Left renal cortex interstitium (tissue), 4 donors: ENCODE data around the gene UBE3C. TPM values are rescaled to one million over a fixed set of nuclear protein-coding genes. Genes with fewer than 3 reads are reported as not detected.
"Not testable (repeated sequence)": the region's sequence is repeated elsewhere in the genome, so short reads cannot be mapped to it uniquely, and the experiment has no call there.

Experiments
- DNase-seq, 4 donors: peaks; one replicate each; pipeline ENCODE4 v3.0.0-alpha.2; 2013; ENCODE audit warnings: low read depth in 4 of 4, low spot score in 2 of 4, missing footprints in 1 of 4
- polyA plus RNA-seq, 4 donors: library from polyadenylated mRNA; unstranded; fragments of 120-200 nt; gene quantifications; one replicate each; pipeline ENCODE4 v1.2.1, GENCODE V29; 2013; ENCODE audit not compliant: insufficient read length in 4 of 4

The UBE3C gene
- polyA plus RNA-seq, 4 donors: 36.2 to 45.0 (median 44.2) TPM

GRCh38 chr7:157269341-157270059 lies 130.8 kb downstream of the UBE3C start:
- no peak for DNase-seq

DNA sequence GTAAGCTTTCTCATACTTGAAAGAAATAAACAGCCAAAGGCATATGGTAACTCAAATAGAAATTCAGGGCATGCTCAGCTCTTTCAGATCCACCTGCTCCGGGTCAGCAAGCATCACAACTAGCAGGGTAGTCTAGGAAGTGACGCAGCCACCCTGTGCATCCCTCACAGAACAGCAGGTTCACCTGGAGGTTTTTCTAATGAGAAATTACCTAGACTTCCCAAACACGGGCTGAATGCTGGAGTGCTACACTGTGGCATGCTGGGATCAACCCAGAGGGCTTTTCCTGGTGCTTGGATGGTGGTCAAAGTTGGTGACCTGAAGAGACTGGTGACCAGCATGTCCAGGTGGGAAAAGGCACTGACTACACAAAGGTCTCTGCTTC lies 131.3 kb downstream of the UBE3C start:
- no peak for DNase-seq

DNA sequence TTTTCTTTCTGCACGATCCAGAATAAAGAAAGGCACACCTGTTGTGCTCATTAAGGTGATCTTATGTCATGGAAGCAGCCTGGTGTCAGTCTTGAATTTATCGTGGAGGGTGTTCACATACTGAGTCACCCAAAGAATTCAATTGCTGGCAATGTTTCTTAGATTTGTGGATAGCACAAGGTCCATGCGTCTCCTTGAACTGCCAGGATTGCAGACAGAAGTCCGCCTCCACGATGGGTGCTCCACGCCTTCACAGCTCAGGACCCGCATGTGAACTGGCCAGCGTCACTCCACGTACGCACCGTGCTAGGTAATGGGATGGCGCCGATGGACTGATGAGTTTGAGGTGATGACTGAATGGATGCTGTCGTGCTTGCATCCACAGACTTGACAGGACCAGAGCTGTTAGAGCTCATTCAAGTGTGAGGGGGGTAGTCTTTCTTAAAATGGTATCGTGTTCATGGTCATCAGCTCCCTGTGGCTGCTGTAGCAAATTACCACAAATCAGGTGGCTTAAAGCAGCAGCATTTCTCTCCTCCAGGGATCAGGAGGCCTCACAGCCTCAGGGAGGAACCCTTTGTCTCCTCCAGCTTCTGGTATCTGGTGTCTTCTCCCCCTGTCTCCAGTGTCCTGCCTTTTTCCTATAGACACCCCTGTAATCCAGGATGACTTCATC lies 132.7 kb downstream of the UBE3C start:
- DNase-seq: no peak

GRCh38 chr7:157271991-157272324 lies 133.2 kb downstream of the UBE3C start:
- DNase-seq: no peak

- DNase-seq: no peak
These were observed 133.9 kb downstream of the UBE3C start for GRCh38 chr7:157272351-157273207.

GRCh38 chr7:157273208-157274093 lies 134.7 kb downstream of the UBE3C start:
- DNase-seq: no peak

DNA sequence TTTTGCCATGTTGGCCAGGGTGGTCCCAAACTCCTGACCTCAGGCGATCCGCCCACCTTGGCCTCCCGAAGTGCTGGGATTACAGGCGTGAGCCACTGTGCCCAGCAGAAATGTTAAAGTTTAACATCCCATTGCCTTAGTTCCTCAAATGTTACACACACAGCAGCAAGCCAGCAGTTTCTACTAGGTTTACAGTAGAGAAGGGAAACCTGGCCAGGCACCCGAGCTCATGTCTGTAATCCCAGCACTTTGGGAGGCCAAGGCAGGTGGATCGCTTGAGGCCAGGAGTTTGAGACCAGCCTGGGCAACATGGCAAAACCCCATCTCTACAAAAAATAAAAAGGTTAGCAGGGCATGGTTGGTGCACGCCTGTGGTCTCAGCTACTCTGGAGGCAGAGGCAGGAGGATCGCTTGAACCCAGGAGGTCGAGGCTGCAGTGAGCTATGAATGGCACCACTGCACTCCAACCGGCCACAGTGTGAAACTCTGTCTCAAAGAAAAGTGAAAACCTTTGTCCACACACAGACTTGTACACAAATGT lies 135.4 kb downstream of the UBE3C start:
- DNase-seq: not testable (repeated sequence)

DNA sequence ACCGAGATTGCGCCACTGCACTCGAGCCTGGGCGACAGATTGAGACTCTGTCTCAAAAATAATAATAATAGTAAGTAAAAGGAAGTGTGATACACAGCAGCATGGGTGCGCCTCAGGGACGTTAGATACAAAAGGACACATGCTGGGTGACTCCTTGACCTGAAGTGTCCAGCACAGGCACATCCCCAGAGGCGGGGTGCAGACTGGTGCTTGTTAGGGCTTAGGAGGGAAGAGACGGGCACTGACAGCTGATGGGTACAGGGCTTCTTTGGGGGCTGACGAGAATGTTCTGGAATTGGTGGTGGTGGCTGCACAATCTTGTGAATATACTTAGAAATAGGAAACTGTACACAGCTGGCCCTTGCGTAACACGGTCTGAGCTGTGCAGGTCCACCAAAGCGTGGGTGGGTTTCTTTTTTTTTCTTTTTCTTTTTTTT lies 136.3 kb downstream of the UBE3C start:
- no peak for DNase-seq

- DNase-seq: no peak
These were observed 137.4 kb downstream of the UBE3C start for GRCh38 chr7:157276091-157276561.

- no peak for DNase-seq
These were observed 138.2 kb downstream of the UBE3C start for GRCh38 chr7:157276731-157277562.

GRCh38 chr7:157277568-157277967 lies 138.8 kb downstream of the UBE3C start:
- DNase-seq: not testable (repeated sequence)

- DNase-seq: no peak
These were observed 139.6 kb downstream of the UBE3C start for GRCh38 chr7:157278167-157278790.

GRCh38 chr7:157278791-157279724 lies 140.3 kb downstream of the UBE3C start:
- no peak for DNase-seq

DNA sequence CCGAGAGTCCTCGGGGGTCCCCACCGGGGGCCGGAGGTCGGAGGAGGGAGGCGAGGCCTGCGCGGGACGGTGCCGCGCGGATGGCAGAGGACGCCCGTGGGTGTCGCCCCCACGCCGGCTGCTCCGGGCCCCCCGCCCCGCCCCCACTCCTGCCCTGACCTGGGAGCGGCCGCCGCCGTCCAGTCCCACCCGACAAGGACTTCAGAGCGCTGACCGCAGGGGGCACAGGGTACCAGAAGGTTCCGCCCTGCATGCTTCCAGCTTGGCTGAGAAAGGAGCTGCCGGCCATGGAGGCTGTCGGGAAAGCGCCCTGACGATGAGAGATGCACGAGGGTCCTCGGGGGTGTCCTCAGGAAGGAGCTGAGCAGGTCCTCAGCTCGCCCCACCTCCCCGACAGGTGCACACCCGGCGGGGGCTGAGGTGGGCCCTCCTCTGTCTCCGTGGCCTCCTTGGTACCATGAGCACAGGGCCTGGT lies 141.1 kb downstream of the UBE3C start:
- no peak for DNase-seq

GRCh38 chr7:157280216-157280841 lies 141.6 kb downstream of the UBE3C start:
- no peak for DNase-seq

- no peak for DNase-seq
These were observed 142.7 kb downstream of the UBE3C start for GRCh38 chr7:157281221-157281998.
